ENCODE measurements around the gene CNTN4. TPM values are rescaled to one million over a fixed set of nuclear protein-coding genes. Genes with fewer than 3 reads are reported as not detected.

Gene CNTN4
- total RNA-seq, 4 donors from 2014 or later, result 6.6 to 10.7 (median 9.7) TPM

- WGBS, result 81% methylated on average over 4 of the region's 4 CpGs
- Histone ChIP-seq H3K9me3 (no peaks in the 10 kb centered on the region), H3K4me1 (no peaks in the 10 kb centered on the region), H3K36me3 (no peaks in the 10 kb centered on the region), H3K27me3 (no peaks in the 10 kb centered on the region), H3K27ac (replicated peaks in 1 of 4) (no peak overlapping the region), H3K4me3 (no peak overlapping the region)
- TF ChIP-seq EP300 (IDR thresholded peaks at IDR 0.05), result no peak
- no peak for TF ChIP-seq POLR2A (IDR thresholded peaks at IDR 0.05; ENCODE audit: low read depth)
- no peak for TF ChIP-seq CTCF (IDR thresholded peaks at IDR 0.05)
- no peak for TF ChIP-seq POLR2AphosphoS5 (IDR thresholded peaks at IDR 0.05)
- no peak for DNase-seq (ENCODE audit: extremely low spot score)
- intact Hi-C loops (cut with DNase I), result no loop called here
Measured at GRCh38 chr3:2837910-2838309, 739.2 kb downstream of the CNTN4 start.

GRCh38 chr3:2838546-2839157 is 740.0 kb downstream of the CNTN4 start:
- Histone ChIP-seq H3K4me3 (no peak overlapping the region), H3K36me3 (no peaks in the 10 kb centered on the region), H3K4me1 (no peaks in the 10 kb centered on the region), H3K9me3 (no peaks in the 10 kb centered on the region), H3K27me3 (no peaks in the 10 kb centered on the region), H3K27ac (replicated peaks in 1 of 4) (no peak overlapping the region)
- intact Hi-C loops (cut with DNase I), result no loop called here
- 53% methylated on average over 6 of the region's 6 CpGs for WGBS
- TF ChIP-seq POLR2AphosphoS5 (IDR thresholded peaks at IDR 0.05), result no peak
- TF ChIP-seq CTCF (IDR thresholded peaks at IDR 0.05), result no peak
- TF ChIP-seq POLR2A (IDR thresholded peaks at IDR 0.05; ENCODE audit: low read depth), result no peak
- no peak for TF ChIP-seq EP300 (IDR thresholded peaks at IDR 0.05)
- DNase-seq (ENCODE audit: extremely low spot score), result no peak

GRCh38 chr3:2839876-2840275 is 741.2 kb downstream of the CNTN4 start:
- DNase-seq (ENCODE audit: extremely low spot score), result no peak
- intact Hi-C loops (cut with DNase I), result no loop called here

GRCh38 chr3:2847062-2847841 is 748.6 kb downstream of the CNTN4 start:
- 50% methylated on average over 3 of the region's 3 CpGs for WGBS

More at GRCh38 chr3:2839876-2840275, 741.2 kb downstream of the CNTN4 start:
- H3K27me3 ChIP-seq, result no peaks in the 10 kb centered on the region
- no peak overlapping the region for H3K27ac ChIP-seq (replicated peaks in 1 of 4)
- 72% methylated on average over 3 of the region's 3 CpGs for WGBS
- no peaks in the 10 kb centered on the region for H3K9me3 ChIP-seq
- H3K4me1 ChIP-seq, result no peaks in the 10 kb centered on the region
- H3K4me3 ChIP-seq, result no peak overlapping the region
- H3K36me3 ChIP-seq, result no peaks in the 10 kb centered on the region
- TF ChIP-seq POLR2A (IDR thresholded peaks at IDR 0.05; ENCODE audit: low read depth), result no peak
- no peak for TF ChIP-seq EP300 (IDR thresholded peaks at IDR 0.05)
- no peak for TF ChIP-seq CTCF (IDR thresholded peaks at IDR 0.05)
- TF ChIP-seq POLR2AphosphoS5 (IDR thresholded peaks at IDR 0.05), result no peak

GRCh38 chr3:2849092-2849491 is 750.4 kb downstream of the CNTN4 start:
- no peaks in the 10 kb centered on the region for H3K9me3 ChIP-seq
- no peaks in the 10 kb centered on the region for H3K27me3 ChIP-seq
- H3K4me1 ChIP-seq, result peaks cover 0 to 10% (median 7%) of the 10 kb centered on the region in 4 donors
- no peak overlapping the region for H3K4me3 ChIP-seq
- no peak overlapping the region for H3K27ac ChIP-seq (replicated peaks in 1 of 4)
- TF ChIP-seq POLR2AphosphoS5 (IDR thresholded peaks at IDR 0.05) (no peak), CTCF (IDR thresholded peaks at IDR 0.05) (no peak), EP300 (IDR thresholded peaks at IDR 0.05) (no peak), POLR2A (IDR thresholded peaks at IDR 0.05; ENCODE audit: low read depth) (no peak)
- no peak for DNase-seq (ENCODE audit: extremely low spot score)
- intact Hi-C loops (cut with DNase I), result no loop called here
- H3K36me3 ChIP-seq, result no peaks in the 10 kb centered on the region

More at GRCh38 chr3:2847062-2847841, 748.6 kb downstream of the CNTN4 start:
- Histone ChIP-seq H3K4me1 (peaks cover 0 to 9% (median 7%) of the 10 kb centered on the region in 4 donors), H3K9me3 (no peaks in the 10 kb centered on the region), H3K4me3 (no peak overlapping the region), H3K27ac (replicated peaks in 1 of 4) (no peak overlapping the region), H3K36me3 (no peaks in the 10 kb centered on the region), H3K27me3 (no peaks in the 10 kb centered on the region)
- no peak for TF ChIP-seq EP300 (IDR thresholded peaks at IDR 0.05)
- no peak for DNase-seq (ENCODE audit: extremely low spot score)
- intact Hi-C loops (cut with DNase I), result no loop called here
